ENCODE measurements around the gene PLPP1.
A peak's percentile ranks its signal among the peaks of the same experiment; 100 is the strongest.

PLPP1 gene

GRCh38 chr5:55533521-55534435 is 986 bp downstream of the PLPP1 start:
- Histone ChIP-seq H3K4me1 (ENCODE audit: low read length) (peaks cover 12% of the 10 kb centered on the region), H2AFZ (ENCODE audit: low read length) (peak overlapping the region; percentile 93), H3K9me3 (replicated peaks; ENCODE audit: insufficient read depth, low read length) (no peaks in the 10 kb centered on the region), H3F3A (ENCODE audit: insufficient read depth, low read length) (peaks cover 16% of the 10 kb centered on the region; the same call in 1 of the 2 replicates), H3K27me3 (replicated peaks; ENCODE audit: insufficient read depth, low read length) (no peaks in the 10 kb centered on the region), H3K36me3 (replicated peaks; ENCODE audit: insufficient read depth, low read length) (no peaks in the 10 kb centered on the region), H3K27ac (ENCODE audit: low read length) (peak overlapping the region; percentile 67; the same call in 1 of the 2 replicates), H3K4me2 (ENCODE audit: low read depth, low read length) (peak overlapping the region; percentile 81), H3K9me2 (replicated peaks; ENCODE audit: insufficient read depth, low read length) (no peaks in the 10 kb centered on the region), H3K79me2 (ENCODE audit: low read length) (peaks cover 9% of the 10 kb centered on the region; the same call in 1 of the 2 replicates), H4K20me1 (ENCODE audit: insufficient read depth, low read length) (no peaks in the 10 kb centered on the region), H3K4me3 (ENCODE audit: low read length) (peak overlapping the region; percentile 90), H3K9ac (ENCODE audit: low read length) (peak overlapping the region; percentile 77; the same call in 1 of the 2 replicates)
- TF ChIP-seq EZH2phosphoT487 (IDR thresholded peaks at IDR 0.05; ENCODE audit: low read length): no peak
- no peak for TF ChIP-seq CTCF (IDR thresholded peaks at IDR 0.05; ENCODE audit: low read length)
- no peak for TF ChIP-seq EZH2 (optimal IDR thresholded peaks at IDR 0.05; ENCODE audit: low read depth, low read length)
- peak; percentile 72 for DNase-seq

GRCh38 chr5:55530669-55531068 is 4.1 kb downstream of the PLPP1 start:
- H4K20me1 ChIP-seq (ENCODE audit: insufficient read depth, low read length): no peaks in the 10 kb centered on the region
- H3K36me3 ChIP-seq (replicated peaks; ENCODE audit: insufficient read depth, low read length): no peaks in the 10 kb centered on the region
- peaks cover 12% of the 10 kb centered on the region; the same call in 1 of the 2 replicates for H3F3A ChIP-seq (ENCODE audit: insufficient read depth, low read length)
- no peaks in the 10 kb centered on the region for H3K9me2 ChIP-seq (replicated peaks; ENCODE audit: insufficient read depth, low read length)
- H3K9ac ChIP-seq (ENCODE audit: low read length): no peak overlapping the region
- H2AFZ ChIP-seq (ENCODE audit: low read length): no peak overlapping the region
- peaks cover 9% of the 10 kb centered on the region for H3K4me1 ChIP-seq (ENCODE audit: low read length)
- no peaks in the 10 kb centered on the region for H3K27me3 ChIP-seq (replicated peaks; ENCODE audit: insufficient read depth, low read length)
- H3K27ac ChIP-seq (ENCODE audit: low read length): no peak overlapping the region
- no peaks in the 10 kb centered on the region for H3K9me3 ChIP-seq (replicated peaks; ENCODE audit: insufficient read depth, low read length)
- TF ChIP-seq CTCF (IDR thresholded peaks at IDR 0.05; ENCODE audit: low read length) (no peak), EZH2phosphoT487 (IDR thresholded peaks at IDR 0.05; ENCODE audit: low read length) (no peak), EZH2 (optimal IDR thresholded peaks at IDR 0.05; ENCODE audit: low read depth, low read length) (no peak)
- H3K79me2 ChIP-seq (ENCODE audit: low read length): peaks cover 9% of the 10 kb centered on the region; the same call in 1 of the 2 replicates
- no peak for DNase-seq
- H3K4me3 ChIP-seq (ENCODE audit: low read length): no peak overlapping the region
- no peak overlapping the region for H3K4me2 ChIP-seq (ENCODE audit: low read depth, low read length)

- H3K79me2 ChIP-seq (ENCODE audit: low read length): no peaks in the 10 kb centered on the region
- no peaks in the 10 kb centered on the region for H3K27me3 ChIP-seq (replicated peaks; ENCODE audit: insufficient read depth, low read length)
- no peaks in the 10 kb centered on the region for H3K9me2 ChIP-seq (replicated peaks; ENCODE audit: insufficient read depth, low read length)
- TF ChIP-seq EZH2phosphoT487 (IDR thresholded peaks at IDR 0.05; ENCODE audit: low read length) (no peak), CTCF (IDR thresholded peaks at IDR 0.05; ENCODE audit: low read length) (no peak), EZH2 (optimal IDR thresholded peaks at IDR 0.05; ENCODE audit: low read depth, low read length) (no peak)
- no peak overlapping the region for H3K4me2 ChIP-seq (ENCODE audit: low read depth, low read length)
- H3K27ac ChIP-seq (ENCODE audit: low read length): no peak overlapping the region
- no peaks in the 10 kb centered on the region for H4K20me1 ChIP-seq (ENCODE audit: insufficient read depth, low read length)
- H3K4me3 ChIP-seq (ENCODE audit: low read length): no peak overlapping the region
- H3K4me1 ChIP-seq (ENCODE audit: low read length): no peaks in the 10 kb centered on the region
- H3K36me3 ChIP-seq (replicated peaks; ENCODE audit: insufficient read depth, low read length): no peaks in the 10 kb centered on the region
- H3K9me3 ChIP-seq (replicated peaks; ENCODE audit: insufficient read depth, low read length): no peaks in the 10 kb centered on the region
- H2AFZ ChIP-seq (ENCODE audit: low read length): no peak overlapping the region
- no peaks in the 10 kb centered on the region for H3F3A ChIP-seq (ENCODE audit: insufficient read depth, low read length)
- DNase-seq: no peak
- no peak overlapping the region for H3K9ac ChIP-seq (ENCODE audit: low read length)
Measured at GRCh38 chr5:55524816-55525215, 9.9 kb downstream of the PLPP1 start.
